AG04450 (cell line): ENCODE data around the gene CLCN4. TPM values are rescaled to one million over a fixed set of nuclear protein-coding genes. Genes with fewer than 3 reads are reported as not detected.

Experiments used
- CTCF ChIA-PET: fragments of 300-600, 350-600 bp; formaldehyde crosslinking; extraction: SDS; loops from one replicate; lab custom pipeline; 2022; ENCODE audit warnings: antibody characterized with exemption, inconsistent platforms; lab: Charles Lee
- POLR2A ChIA-PET: fragments of 350-600 bp; formaldehyde crosslinking; extraction: SDS; loops from one replicate; lab custom pipeline; 2021; ENCODE audit warnings: antibody characterized with exemption, inconsistent platforms; lab: Yijun Ruan, JAX
- DNase-seq: peaks from one replicate; pipeline ENCODE4 v3.0.0-alpha.2; 2011; ENCODE audit warnings: low read depth, low spot score
- H3K27ac ChIP-seq: one replicate; pipeline ENCODE4 v1.5.1; 2012; ENCODE audit warnings: low read depth, low read length, control low read depth
- H3K27me3 ChIP-seq: one replicate; pipeline ENCODE4 v1.6.0; 2012; ENCODE audit warnings: low read length; ENCODE audit not compliant: control insufficient read depth, insufficient read depth
- H3K4me3 ChIP-seq: 2 replicates; pipeline ENCODE4 v1.5.1; 2011; ENCODE audit warnings: mild to moderate bottlenecking, low read depth, low read length, control low read depth
- H3K9me3 ChIP-seq: 2 replicates; pipeline ENCODE4 v1.5.1; 2012; ENCODE audit warnings: low read length; ENCODE audit not compliant: control insufficient read depth, insufficient read depth
- polyA plus RNA-seq: library from polyadenylated mRNA; depleted of rRNA; stranded (reverse); fragments of >200 nt; gene quantifications from 2 replicates; pipeline ENCODE4 v1.2.3, GENCODE V29; 2011
- TF ChIP-seq, protein P1 (sequence below): IDR thresholded peaks from 2 replicates; pipeline ENCODE4 v1.5.1; 2011; ENCODE audit warnings: low read depth, low read length, control low read depth, inconsistent platforms

CLCN4 gene
- polyA plus RNA-seq, 1 experiment = 1.5 TPM

DNA sequence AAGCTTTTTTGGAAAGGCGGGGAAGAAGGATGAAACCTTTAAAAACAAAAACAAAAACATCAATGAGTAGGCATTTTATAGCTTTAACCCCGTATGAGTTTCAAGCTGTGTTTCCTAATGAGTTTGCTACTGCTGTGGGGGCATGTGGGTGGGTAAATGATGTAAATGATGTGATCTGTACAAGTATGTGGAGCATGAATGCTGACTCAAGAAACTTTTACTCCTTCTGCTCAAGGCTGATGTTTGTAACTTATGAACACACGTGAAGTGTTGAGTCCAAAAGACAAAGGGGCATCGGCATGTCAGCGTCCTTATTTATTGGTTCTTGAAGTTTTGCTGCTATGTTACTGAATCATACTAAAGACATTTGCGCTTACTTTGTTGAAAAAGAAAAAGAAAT lies 76.9 kb downstream of the CLCN4 start:
- H3K9me3 ChIP-seq = no peaks in the 10 kb centered on the region
- no peak for DNase-seq
- CTCF ChIA-PET = no interaction called here
- H3K27ac ChIP-seq = no peak overlapping the region
- POLR2A ChIA-PET = no interaction called here
- no peaks in the 10 kb centered on the region for H3K27me3 ChIP-seq
- no peak overlapping the region for H3K4me3 ChIP-seq
- TF ChIP-seq, protein P1, sequence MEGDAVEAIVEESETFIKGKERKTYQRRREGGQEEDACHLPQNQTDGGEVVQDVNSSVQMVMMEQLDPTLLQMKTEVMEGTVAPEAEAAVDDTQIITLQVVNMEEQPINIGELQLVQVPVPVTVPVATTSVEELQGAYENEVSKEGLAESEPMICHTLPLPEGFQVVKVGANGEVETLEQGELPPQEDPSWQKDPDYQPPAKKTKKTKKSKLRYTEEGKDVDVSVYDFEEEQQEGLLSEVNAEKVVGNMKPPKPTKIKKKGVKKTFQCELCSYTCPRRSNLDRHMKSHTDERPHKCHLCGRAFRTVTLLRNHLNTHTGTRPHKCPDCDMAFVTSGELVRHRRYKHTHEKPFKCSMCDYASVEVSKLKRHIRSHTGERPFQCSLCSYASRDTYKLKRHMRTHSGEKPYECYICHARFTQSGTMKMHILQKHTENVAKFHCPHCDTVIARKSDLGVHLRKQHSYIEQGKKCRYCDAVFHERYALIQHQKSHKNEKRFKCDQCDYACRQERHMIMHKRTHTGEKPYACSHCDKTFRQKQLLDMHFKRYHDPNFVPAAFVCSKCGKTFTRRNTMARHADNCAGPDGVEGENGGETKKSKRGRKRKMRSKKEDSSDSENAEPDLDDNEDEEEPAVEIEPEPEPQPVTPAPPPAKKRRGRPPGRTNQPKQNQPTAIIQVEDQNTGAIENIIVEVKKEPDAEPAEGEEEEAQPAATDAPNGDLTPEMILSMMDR = no peak

DNA sequence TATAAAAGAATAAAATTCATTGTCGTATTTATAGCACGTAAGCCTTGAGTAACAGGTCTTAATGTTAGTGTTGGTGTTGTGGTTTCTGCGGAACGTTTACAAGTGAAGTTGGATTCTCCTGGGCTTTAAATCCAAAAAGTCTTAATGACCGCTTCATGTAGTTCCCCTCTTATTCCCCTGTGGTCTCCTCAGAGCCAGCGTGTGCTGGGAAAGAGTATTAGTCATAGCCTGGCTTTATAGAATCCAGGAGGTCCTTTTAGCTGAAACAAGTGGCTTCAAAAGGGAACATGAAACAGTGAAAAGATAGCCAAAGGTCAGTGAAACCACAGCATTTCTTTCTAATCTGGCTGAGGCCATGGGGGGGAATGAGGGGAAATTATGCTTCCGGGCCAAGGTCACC lies 79.1 kb downstream of the CLCN4 start:
- DNase-seq = no peak
- H3K27me3 ChIP-seq = no peaks in the 10 kb centered on the region
- TF ChIP-seq, protein P1 = no peak
- ChIA-PET POLR2A (no interaction called here), CTCF (no interaction called here)
- no peak overlapping the region for H3K4me3 ChIP-seq
- H3K27ac ChIP-seq = no peak overlapping the region
- H3K9me3 ChIP-seq = no peaks in the 10 kb centered on the region

DNA sequence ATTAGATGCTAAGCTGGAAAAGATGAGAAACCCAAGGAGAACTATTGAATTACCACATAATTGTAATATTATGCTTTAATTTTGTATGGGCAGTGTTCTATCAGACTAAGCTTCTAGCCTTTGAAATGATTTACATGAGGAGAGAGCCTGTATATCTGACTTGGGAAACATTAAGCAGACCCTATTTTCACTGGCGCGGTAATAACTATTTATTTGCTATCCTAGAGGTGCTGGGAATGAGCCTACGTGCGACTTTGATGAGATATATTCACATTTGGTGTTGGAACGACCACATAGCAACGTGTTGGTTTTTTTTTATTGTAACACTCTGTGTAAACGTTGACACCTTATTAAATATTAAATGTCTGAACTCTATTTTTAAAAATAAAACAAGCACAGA lies 80.5 kb downstream of the CLCN4 start:
- ChIA-PET POLR2A (no interaction called here), CTCF (no interaction called here)
- Histone ChIP-seq H3K9me3 (no peaks in the 10 kb centered on the region), H3K27ac (no peak overlapping the region), H3K4me3 (no peak overlapping the region), H3K27me3 (no peaks in the 10 kb centered on the region)
- TF ChIP-seq, protein P1 = no peak
- DNase-seq = no peak

DNA sequence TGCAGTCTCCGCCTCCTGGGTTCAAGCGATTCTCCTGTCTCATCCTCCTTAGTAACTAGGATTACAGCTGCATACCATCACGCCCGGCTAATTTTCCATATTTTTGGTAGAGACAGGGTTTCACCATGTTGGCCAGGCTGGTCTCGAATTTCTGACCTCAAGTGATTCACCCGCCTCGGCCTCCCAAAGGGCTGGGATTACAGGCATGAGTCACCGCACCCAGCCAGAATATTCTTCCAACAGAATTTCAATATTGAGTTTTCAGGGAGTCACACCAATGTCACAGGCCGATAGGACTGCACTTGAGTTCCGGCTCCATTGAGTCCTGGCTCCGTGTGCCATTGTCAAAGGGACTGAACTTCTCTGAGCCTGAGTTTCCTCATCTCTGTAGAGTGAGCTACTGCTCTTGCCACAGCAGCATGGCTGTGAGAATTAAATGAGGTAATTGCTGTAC lies 82.9 kb downstream of the CLCN4 start:
- DNase-seq = peak; percentile 32
- TF ChIP-seq, protein P1 = no peak
- H3K4me3 ChIP-seq = no peak overlapping the region
- ChIA-PET CTCF (interaction anchor here (1.5 kb wide), 1 partner anchor 49 kb away, joined by 3 read pairs; no protein-coding TSS in a partner anchor), POLR2A (no interaction called here)
- no peaks in the 10 kb centered on the region for H3K27me3 ChIP-seq
- peak overlapping the region; percentile 57 for H3K27ac ChIP-seq
- no peaks in the 10 kb centered on the region for H3K9me3 ChIP-seq

DNA sequence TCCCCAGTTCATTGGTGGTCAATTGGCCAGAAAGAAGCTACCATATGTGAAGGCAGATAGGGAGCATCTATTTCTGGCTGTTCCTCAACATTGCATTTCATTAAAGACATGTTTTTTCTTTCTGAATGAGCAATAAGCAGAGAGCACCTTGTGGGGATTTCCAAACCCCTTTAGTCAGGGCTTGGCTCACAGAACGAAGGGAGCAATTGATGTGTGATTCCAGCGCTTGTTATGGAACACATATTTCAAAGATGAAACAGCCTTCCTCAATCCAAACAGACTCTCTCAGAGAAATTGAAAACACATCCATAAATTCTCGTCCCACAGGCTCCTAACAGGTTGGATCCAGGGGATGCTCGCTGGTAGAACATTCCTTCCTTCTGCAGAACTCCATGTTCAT lies 84.1 kb downstream of the CLCN4 start:
- peak; percentile 77 for DNase-seq
- H3K9me3 ChIP-seq = no peaks in the 10 kb centered on the region
- ChIA-PET POLR2A (interaction anchor here (0.7 kb wide), 1 partner anchor 543 kb away, joined by 3 read pairs; no protein-coding TSS in a partner anchor), CTCF (no interaction called here)
- H3K27ac ChIP-seq = peak overlapping the region; percentile 73
- TF ChIP-seq, protein P1 = no peak
- H3K27me3 ChIP-seq = no peaks in the 10 kb centered on the region
- no peak overlapping the region for H3K4me3 ChIP-seq
